ENCODE measurements around the gene GATAD2A.

DNA sequence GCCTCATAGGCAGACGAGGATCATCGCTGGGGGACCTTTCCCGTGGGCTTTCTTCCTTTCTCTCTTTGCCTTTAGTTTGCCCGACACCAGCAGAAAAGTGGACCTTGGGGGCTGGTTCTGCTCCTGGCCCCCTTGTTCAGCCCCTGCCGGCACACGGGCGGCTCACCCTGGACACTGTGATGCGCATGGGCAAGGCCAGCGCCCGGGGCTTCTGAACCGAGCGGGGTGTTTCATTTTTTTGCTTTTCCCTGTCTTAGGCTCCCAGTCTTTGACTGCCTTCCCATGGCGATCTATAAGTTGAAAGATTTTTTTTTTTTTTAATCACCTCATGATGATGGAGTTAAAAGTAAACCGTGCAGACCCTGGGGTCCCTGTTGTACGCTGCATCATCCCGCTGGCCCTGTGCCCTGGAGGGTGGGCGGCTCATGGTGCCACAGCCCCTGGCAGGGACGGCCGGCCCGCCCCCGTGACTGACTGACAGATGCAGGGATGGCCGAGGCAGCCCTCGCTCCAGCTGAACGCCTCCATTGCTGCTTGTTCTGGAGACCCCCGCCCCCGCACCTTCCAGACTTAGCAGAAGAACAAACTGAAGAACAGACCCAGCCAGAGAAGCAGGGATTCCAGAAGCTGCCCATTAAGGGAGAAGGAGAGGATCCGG, 100.3 kb downstream of the GATAD2A start:
- no peak for TF ChIP-seq POLR2AphosphoS5 (IDR thresholded peaks at IDR 0.05)
- TF ChIP-seq, protein P1, sequence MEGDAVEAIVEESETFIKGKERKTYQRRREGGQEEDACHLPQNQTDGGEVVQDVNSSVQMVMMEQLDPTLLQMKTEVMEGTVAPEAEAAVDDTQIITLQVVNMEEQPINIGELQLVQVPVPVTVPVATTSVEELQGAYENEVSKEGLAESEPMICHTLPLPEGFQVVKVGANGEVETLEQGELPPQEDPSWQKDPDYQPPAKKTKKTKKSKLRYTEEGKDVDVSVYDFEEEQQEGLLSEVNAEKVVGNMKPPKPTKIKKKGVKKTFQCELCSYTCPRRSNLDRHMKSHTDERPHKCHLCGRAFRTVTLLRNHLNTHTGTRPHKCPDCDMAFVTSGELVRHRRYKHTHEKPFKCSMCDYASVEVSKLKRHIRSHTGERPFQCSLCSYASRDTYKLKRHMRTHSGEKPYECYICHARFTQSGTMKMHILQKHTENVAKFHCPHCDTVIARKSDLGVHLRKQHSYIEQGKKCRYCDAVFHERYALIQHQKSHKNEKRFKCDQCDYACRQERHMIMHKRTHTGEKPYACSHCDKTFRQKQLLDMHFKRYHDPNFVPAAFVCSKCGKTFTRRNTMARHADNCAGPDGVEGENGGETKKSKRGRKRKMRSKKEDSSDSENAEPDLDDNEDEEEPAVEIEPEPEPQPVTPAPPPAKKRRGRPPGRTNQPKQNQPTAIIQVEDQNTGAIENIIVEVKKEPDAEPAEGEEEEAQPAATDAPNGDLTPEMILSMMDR (IDR thresholded peaks at IDR 0.05): no peak

Data from transverse colon (tissue), 4 donors.